OCI-LY1 (cell line): ENCODE results near the gene ABLIM1.

Experiments used
- H2AFZ ChIP-seq: fragments of 200-600 bp; sonication (generic), shearing (Covaris generic); 2 replicates; pipeline ENCODE4 v1.6.0; 2014; ENCODE audit warnings: antibody characterized with exemption, mild to moderate bottlenecking, low read length
- H3F3A ChIP-seq: fragments of 200-600 bp; sonication (generic), shearing (Covaris generic); 2 replicates; pipeline ENCODE4 v1.6.0; 2014; ENCODE audit warnings: mild to moderate bottlenecking, antibody characterized with exemption, low read length, moderate library complexity; ENCODE audit not compliant: insufficient read depth
- H3K27ac ChIP-seq: fragments of 200-600 bp; sonication (generic); 2 replicates; pipeline ENCODE4 v1.5.1; 2014; ENCODE audit warnings: low read length, mixed run types, mild to moderate bottlenecking, low read depth; ENCODE audit not compliant: poor library complexity, severe bottlenecking
- H3K27me3 ChIP-seq: fragments of 200-600 bp; sonication (generic); 2 replicates; pipeline ENCODE4 v1.6.0; 2014; ENCODE audit warnings: antibody characterized with exemption, mild to moderate bottlenecking, low read length, moderate library complexity; ENCODE audit not compliant: insufficient read depth
- H3K36me3 ChIP-seq: fragments of 200-600 bp; sonication (generic); 2 replicates; pipeline ENCODE4 v1.6.1; 2014; ENCODE audit warnings: mild to moderate bottlenecking, antibody characterized with exemption, low read length, moderate library complexity, mixed read lengths; ENCODE audit not compliant: insufficient read depth
- H3K4me1 ChIP-seq: fragments of 200-600 bp; sonication (generic); 2 replicates; pipeline ENCODE4 v1.5.1; 2014; ENCODE audit warnings: mild to moderate bottlenecking, low read length, moderate library complexity; ENCODE audit not compliant: insufficient read depth, severe bottlenecking
- H3K4me2 ChIP-seq: fragments of 200-600 bp; sonication (generic), shearing (Covaris generic); 2 replicates; pipeline ENCODE4 v1.6.1; 2014; ENCODE audit warnings: low read length
- H3K4me3 ChIP-seq: fragments of 200-600 bp; sonication (generic); 2 replicates; pipeline ENCODE4 v1.5.1; 2014; ENCODE audit warnings: low read length, low read depth, mild to moderate bottlenecking, mixed read lengths; ENCODE audit not compliant: poor library complexity, severe bottlenecking
- H3K79me2 ChIP-seq: fragments of 200-600 bp; shearing (Covaris generic); 2 replicates; pipeline ENCODE4 v1.6.1; 2016; ENCODE audit warnings: mixed run types, low read length, mixed read lengths; ENCODE audit not compliant: insufficient read depth
- H3K9ac ChIP-seq: fragments of 200-600 bp; sonication (generic), shearing (Covaris generic); 2 replicates; pipeline ENCODE4 v1.6.1; 2014; ENCODE audit warnings: mild to moderate bottlenecking, low read length, mixed read lengths
- H3K9me2 ChIP-seq: fragments of 200-600 bp; sonication (generic), shearing (Covaris generic); 2 replicates; pipeline ENCODE4 v1.6.1; 2014; ENCODE audit warnings: low read depth, mild to moderate bottlenecking, low read length, mixed read lengths
- H3K9me3 ChIP-seq: fragments of 200-600 bp; shearing (Covaris generic); 2 replicates; pipeline ENCODE4 v1.6.1; 2014; ENCODE audit warnings: low read length, mixed read lengths
- H4K20me1 ChIP-seq: fragments of 200-600 bp; sonication (generic), shearing (Covaris generic); 2 replicates; pipeline ENCODE4 v1.6.0; 2016; ENCODE audit warnings: mild to moderate bottlenecking, low read length; ENCODE audit not compliant: insufficient read depth
- CTCF ChIP-seq: fragments of 200-600 bp; sonication (generic), shearing (Covaris generic); IDR thresholded peaks from 2 replicates; pipeline ENCODE4 v1.5.1; 2017; ENCODE audit warnings: mild to moderate bottlenecking, antibody characterized with exemption, low read length, moderate library complexity, mixed read lengths
- EZH2 ChIP-seq: fragments of 200-600 bp; sonication (generic), shearing (Covaris generic); IDR thresholded peaks from 2 replicates; pipeline ENCODE4 v1.8.0; 2017; ENCODE audit warnings: borderline replicate concordance, mixed run types, mild to moderate bottlenecking, antibody characterized with exemption, low read length, moderate library complexity, mixed read lengths

The ABLIM1 gene

GRCh38 chr10:114545819-114546218 lies 112.3 kb downstream of the ABLIM1 start:
- TF ChIP-seq CTCF = no peak
- no peak for TF ChIP-seq EZH2
- H3K4me2 ChIP-seq = no peak overlapping the region
- no peaks in the 10 kb centered on the region for H3K36me3 ChIP-seq
- no peak overlapping the region for H3K9ac ChIP-seq
- H3K27ac ChIP-seq = no peak overlapping the region
- no peaks in the 10 kb centered on the region for H3K9me3 ChIP-seq
- no peak overlapping the region for H3K4me3 ChIP-seq
- H2AFZ ChIP-seq = no peak overlapping the region
- no peaks in the 10 kb centered on the region for H3K27me3 ChIP-seq
- no peaks in the 10 kb centered on the region for H3K9me2 ChIP-seq
- H4K20me1 ChIP-seq = no peaks in the 10 kb centered on the region
- H3K4me1 ChIP-seq = peaks cover 32% of the 10 kb centered on the region
- H3K79me2 ChIP-seq = no peaks in the 10 kb centered on the region
- no peaks in the 10 kb centered on the region for H3F3A ChIP-seq

GRCh38 chr10:114545071-114545470 lies 113.0 kb downstream of the ABLIM1 start:
- Histone ChIP-seq H3K27ac (peak overlapping the region; percentile 84), H3K4me3 (peak overlapping the region; percentile 43), H3K9me2 (no peaks in the 10 kb centered on the region), H2AFZ (peak overlapping the region; percentile 76), H4K20me1 (no peaks in the 10 kb centered on the region), H3K27me3 (no peaks in the 10 kb centered on the region), H3K36me3 (no peaks in the 10 kb centered on the region), H3K4me2 (peak overlapping the region; percentile 66), H3F3A (no peaks in the 10 kb centered on the region), H3K4me1 (peaks cover 32% of the 10 kb centered on the region), H3K9me3 (no peaks in the 10 kb centered on the region), H3K79me2 (no peaks in the 10 kb centered on the region), H3K9ac (peak overlapping the region; percentile 14; the same call in 1 of the 2 replicates)
- no peak for TF ChIP-seq EZH2
- TF ChIP-seq CTCF = no peak

- Histone ChIP-seq H3K4me3 (peak overlapping the region; percentile 43), H3K4me1 (peaks cover 32% of the 10 kb centered on the region), H3K4me2 (peak overlapping the region; percentile 66)
These were observed 113.9 kb downstream of the ABLIM1 start for GRCh38 chr10:114544045-114544659.

More at GRCh38 chr10:114544045-114544659, 113.9 kb downstream of the ABLIM1 start:
- Histone ChIP-seq H3K9ac (peak overlapping the region; percentile 52), H3K27ac (peak overlapping the region; percentile 84), H2AFZ (no peak overlapping the region), H3K9me3 (no peaks in the 10 kb centered on the region), H3K36me3 (no peaks in the 10 kb centered on the region), H3K9me2 (no peaks in the 10 kb centered on the region), H3K27me3 (no peaks in the 10 kb centered on the region), H3F3A (no peaks in the 10 kb centered on the region), H4K20me1 (no peaks in the 10 kb centered on the region), H3K79me2 (no peaks in the 10 kb centered on the region)
- no peak for TF ChIP-seq CTCF
- TF ChIP-seq EZH2 = no peak
